CD4-positive, alpha-beta T cell (primary cell): ENCODE results near the gene BCAS1. TPM values are rescaled to one million over a fixed set of nuclear protein-coding genes. Genes with fewer than 3 reads are reported as not detected.

Source experiments
- ATAC-seq: fragments of 200-7000 bp; cut with Tn5 transposase; one replicate; pipeline ENCODE4 v1.10.0; 2022; ENCODE audit warnings: mild to moderate bottlenecking; ENCODE audit not compliant: poor library complexity
- CTCF ChIA-PET: fragments of 350-600 bp; sonication (Branson Sonifier 250); formaldehyde crosslinking; loops from one replicate; lab custom pipeline; 2021; ENCODE audit warnings: antibody characterized with exemption, inconsistent platforms; lab: Charles Lee
- POLR2A ChIA-PET: fragments of 350-600 bp; sonication (Branson Sonifier 250); formaldehyde crosslinking; loops from one replicate; lab custom pipeline; 2021; ENCODE audit warnings: antibody characterized with exemption, inconsistent platforms; lab: Charles Lee
- DNase-seq, 14 experiments: peaks; one replicate each; pipeline ENCODE4 v3.0.0-alpha.2; 2013 to 2020; ENCODE audit warnings: mixed read lengths in 2 of 14
- H3K27ac ChIP-seq, 2 donors: one replicate each; pipeline versions ENCODE4 v1.5.1 to v1.7.0; 2013; ENCODE audit warnings: low read length in 2 of 2, low read depth in 1 of 2, mild to moderate bottlenecking in 1 of 2
- H3K27me3 ChIP-seq, 2 experiments: 1 replicate in 1 of 2; 2 replicates in 1 of 2; pipeline versions ENCODE4 v1.6.1 to v1.7.0; 2013; ENCODE audit warnings: low read length in 2 of 2, control low read depth in 1 of 2, mild to moderate bottlenecking in 1 of 2, moderate library complexity in 1 of 2; ENCODE audit not compliant: insufficient read depth in 2 of 2, control insufficient read depth in 1 of 2
- H3K36me3 ChIP-seq: one replicate; pipeline ENCODE4 v1.6.1; 2013; ENCODE audit warnings: low read length, control low read depth; ENCODE audit not compliant: insufficient read depth
- H3K4me1 ChIP-seq: one replicate; pipeline ENCODE4 v1.6.1; 2013; ENCODE audit warnings: low read length, control low read depth; ENCODE audit not compliant: insufficient read depth
- H3K4me3 ChIP-seq: one replicate; pipeline ENCODE4 v1.5.1; 2013; ENCODE audit warnings: mild to moderate bottlenecking, low read length, moderate library complexity
- H3K9me3 ChIP-seq, 2 experiments: 1 replicate in 1 of 2; 2 replicates in 1 of 2; pipeline versions ENCODE4 v1.6.1 to v1.7.0; 2013; ENCODE audit warnings: low read length in 2 of 2, mild to moderate bottlenecking in 2 of 2, control low read depth in 1 of 2, moderate library complexity in 1 of 2; ENCODE audit not compliant: control insufficient read depth in 1 of 2, insufficient read depth in 1 of 2
- H3K27ac Mint-ChIP-seq: one replicate; pipeline ENCODE4 v1.8.0; 2020; ENCODE audit warnings: mixed read lengths
- H3K27me3 Mint-ChIP-seq: one replicate; pipeline ENCODE4 v1.8.0; 2021; ENCODE audit warnings: mixed read lengths
- H3K36me3 Mint-ChIP-seq: one replicate; pipeline ENCODE4 v1.8.0; 2021; ENCODE audit warnings: low read depth, mixed read lengths
- H3K4me1 Mint-ChIP-seq: one replicate; pipeline ENCODE4 v1.8.0; 2021; ENCODE audit warnings: low read depth, mixed read lengths
- H3K4me3 Mint-ChIP-seq: one replicate; pipeline ENCODE4 v1.8.0; 2020; ENCODE audit warnings: mild to moderate bottlenecking, mixed read lengths
- H3K9me3 Mint-ChIP-seq: one replicate; pipeline ENCODE4 v1.8.0; 2020; ENCODE audit warnings: mixed read lengths
- CTCF ChIP-seq: fragments of 200-600 bp; IDR thresholded peaks from one replicate; pipeline ENCODE4 v1.8.0; 2022; ENCODE audit warnings: antibody characterized with exemption, mild to moderate bottlenecking
- intact Hi-C, 2 experiments: fragments of 100-400 bp; cut with DNase I in 1 of 2; cut with micrococcal nuclease in 1 of 2; formaldehyde crosslinking; loops; one replicate each; pipeline versions ENCODE4 v1.15.1 to v1.9.0; 2023 to 2025; cut with DNase I, micrococcal nuclease
- total RNA-seq, 174 experiments: library from RNA in 2 of 174; stranded (reverse) in 2 of 174; gene quantifications; one replicate each; pipeline ENCODE4 v1.2.3 and lab custom pipeline; 2021 to 2026

Gene BCAS1
- total RNA-seq, 2 experiments from 2014 or later: 0.20 to 0.27 TPM

DNA sequence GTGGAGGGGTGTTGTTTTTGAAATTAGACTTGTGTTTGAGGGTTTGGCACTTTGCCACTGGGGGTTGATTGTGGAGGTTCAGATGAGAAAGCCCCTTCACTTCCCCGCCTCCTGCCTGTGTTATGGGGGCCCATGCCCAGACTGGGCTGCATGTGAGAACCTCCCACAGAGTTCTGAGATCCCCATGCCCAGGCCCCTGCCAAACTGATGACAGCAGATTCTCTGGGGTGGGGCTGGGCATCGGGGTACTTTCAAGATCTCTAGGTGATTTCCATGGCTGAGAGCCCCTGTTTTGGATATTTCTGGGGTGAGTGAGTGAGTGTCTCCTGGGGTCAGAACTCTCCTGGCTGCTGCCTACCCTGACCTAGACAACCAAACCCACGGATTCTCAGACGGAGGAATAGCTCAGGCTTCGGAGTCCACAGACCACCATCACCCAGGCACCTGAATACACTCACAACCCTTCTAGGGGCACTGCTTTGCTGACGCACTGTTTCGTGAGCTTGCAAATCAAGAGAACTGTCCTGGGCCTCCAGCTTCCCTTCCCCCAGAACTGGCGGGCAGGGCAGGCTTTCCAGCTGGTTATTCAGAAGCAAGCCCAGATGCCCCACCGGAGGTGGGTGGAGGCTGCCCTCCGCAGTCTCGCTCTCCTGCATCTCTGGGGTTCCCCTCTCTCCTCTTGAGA lies 6.3 kb downstream of the BCAS1 start:
- intact Hi-C loops: loop anchor here (2.0 to 10.0 kb wide), 3 partner anchors 487 to 649 kb away; no protein-coding TSS in a partner anchor
- H3K9me3 ChIP-seq: no peaks in the 10 kb centered on the region
- Mint-ChIP-seq H3K36me3 (no peaks in the 10 kb centered on the region), H3K27me3 (no peaks in the 10 kb centered on the region), H3K9me3 (no peaks in the 10 kb centered on the region), H3K27ac (no peak overlapping the region), H3K4me1 (peaks cover 5% of the 10 kb centered on the region), H3K4me3 (no peak overlapping the region)
- ChIA-PET CTCF (no interaction called here), POLR2A (no interaction called here)
- H3K27ac ChIP-seq: no peak overlapping the region
- no peaks in the 10 kb centered on the region for H3K27me3 ChIP-seq
- TF ChIP-seq CTCF: no peak
- DNase-seq (peak in 3 of 14 experiments; percentile 8 to 37 (median 27)), ATAC-seq (no peak)
- H3K4me1 ChIP-seq: peaks cover 8% of the 10 kb centered on the region
- H3K4me3 ChIP-seq: no peak overlapping the region
- no peaks in the 10 kb centered on the region for H3K36me3 ChIP-seq

DNA sequence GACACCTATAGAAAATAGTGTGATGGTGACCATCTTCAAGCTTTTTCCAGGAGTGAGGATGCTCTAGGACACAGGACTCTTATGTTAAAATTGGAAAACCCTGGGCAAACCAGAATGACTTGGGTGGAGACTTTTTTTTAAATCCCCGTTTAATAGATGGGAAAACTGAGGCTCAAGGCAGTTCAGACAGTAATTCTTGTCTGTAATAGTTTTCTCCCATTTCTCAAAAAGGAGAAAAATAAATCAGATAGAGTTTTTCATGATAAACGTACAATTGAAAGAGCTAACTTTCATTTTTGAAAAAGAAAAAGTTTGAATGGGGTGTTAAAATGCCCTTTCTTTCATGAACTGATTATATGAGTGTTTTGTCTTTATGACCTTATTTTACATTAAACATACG lies 6.8 kb downstream of the BCAS1 start:
- Mint-ChIP-seq H3K27me3 (no peaks in the 10 kb centered on the region), H3K4me3 (no peak overlapping the region), H3K27ac (no peak overlapping the region), H3K4me1 (peaks cover 5% of the 10 kb centered on the region), H3K36me3 (no peaks in the 10 kb centered on the region), H3K9me3 (no peaks in the 10 kb centered on the region)
- DNase-seq: no peak
- intact Hi-C loops: loop anchor here (2.0 to 10.0 kb wide), 3 partner anchors 486 to 649 kb away; no protein-coding TSS in a partner anchor
- no peaks in the 10 kb centered on the region for H3K27me3 ChIP-seq
- no peak for TF ChIP-seq CTCF
- H3K27ac ChIP-seq: no peak overlapping the region
- POLR2A ChIA-PET: no interaction called here
- no peak overlapping the region for H3K4me3 ChIP-seq
- H3K9me3 ChIP-seq: no peaks in the 10 kb centered on the region
- CTCF ChIA-PET: no interaction called here
- no peaks in the 10 kb centered on the region for H3K36me3 ChIP-seq
- ATAC-seq: no peak
- H3K4me1 ChIP-seq: peaks cover 8% of the 10 kb centered on the region

GRCh38 chr20:54062812-54063280 lies 7.5 kb downstream of the BCAS1 start:
- H3K27me3 ChIP-seq: no peaks in the 10 kb centered on the region
- ChIA-PET CTCF (no interaction called here), POLR2A (no interaction called here)
- intact Hi-C loops: loop anchor here (2.0 to 10.0 kb wide), 3 partner anchors 486 to 648 kb away; no protein-coding TSS in a partner anchor
- no peaks in the 10 kb centered on the region for H3K27me3 Mint-ChIP-seq
- H3K4me1 ChIP-seq: peaks cover 8% of the 10 kb centered on the region
- TF ChIP-seq CTCF: peak; percentile 73
- H3K9me3 Mint-ChIP-seq: no peaks in the 10 kb centered on the region
- H3K4me3 ChIP-seq: no peak overlapping the region
- H3K9me3 ChIP-seq: no peaks in the 10 kb centered on the region
- peak in 3 of 14 experiments; percentile 40 to 52 (median 48) for DNase-seq
- H3K4me1 Mint-ChIP-seq: peaks cover 5% of the 10 kb centered on the region
- ATAC-seq: no peak
- H3K27ac Mint-ChIP-seq: no peak overlapping the region
- H3K4me3 Mint-ChIP-seq: no peak overlapping the region
- H3K36me3 ChIP-seq: no peaks in the 10 kb centered on the region
- H3K27ac ChIP-seq: no peak overlapping the region
- H3K36me3 Mint-ChIP-seq: no peaks in the 10 kb centered on the region
